Stimulated activated CD8-positive, alpha-beta memory T cell treated with anti-CD3 and anti-CD28 coated beads, Interleukin-7, amount 100 ng/mL, for 24 hours (primary cell): ENCODE data around the gene HBS1L.
"Not testable (repeated sequence)": the region's sequence is repeated elsewhere in the genome, so short reads cannot be mapped to it uniquely, and the experiment has no call there.

ENCODE experiments used
- DNase-seq: peaks from one replicate; pipeline ENCODE4 v3.0.0-alpha.2; 2020; ENCODE audit warnings: low read depth

The HBS1L gene

DNA sequence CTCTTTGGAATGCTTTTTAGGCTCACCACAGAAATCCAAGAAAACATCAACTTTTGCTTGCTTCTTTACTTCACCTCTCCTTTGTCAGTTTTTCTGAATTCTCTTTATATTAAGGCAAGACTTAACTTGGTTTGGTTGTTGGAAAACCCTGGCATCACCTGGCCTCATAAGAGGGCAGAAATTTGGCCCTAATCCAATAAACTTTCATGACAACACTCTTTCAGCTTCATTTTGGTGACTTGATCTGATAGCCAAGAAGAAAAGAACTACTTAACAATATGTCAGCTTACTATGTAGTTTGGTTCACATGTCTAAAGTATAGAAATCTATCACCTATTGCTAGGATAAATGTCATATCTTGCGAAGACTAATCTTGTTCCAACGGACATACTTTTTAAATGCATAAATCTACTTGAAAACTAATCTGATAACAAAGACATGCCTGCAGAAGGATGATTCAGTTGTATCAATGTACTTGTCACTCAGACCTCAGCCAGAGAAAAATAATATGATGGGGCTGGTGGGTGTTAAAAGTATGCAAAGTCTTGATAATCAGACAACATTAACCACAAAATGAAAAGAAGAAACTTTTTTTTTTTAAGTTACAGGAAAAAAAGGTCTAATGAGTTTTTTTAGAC, 19.3 kb upstream of the HBS1L start:
- no peak for DNase-seq

DNA sequence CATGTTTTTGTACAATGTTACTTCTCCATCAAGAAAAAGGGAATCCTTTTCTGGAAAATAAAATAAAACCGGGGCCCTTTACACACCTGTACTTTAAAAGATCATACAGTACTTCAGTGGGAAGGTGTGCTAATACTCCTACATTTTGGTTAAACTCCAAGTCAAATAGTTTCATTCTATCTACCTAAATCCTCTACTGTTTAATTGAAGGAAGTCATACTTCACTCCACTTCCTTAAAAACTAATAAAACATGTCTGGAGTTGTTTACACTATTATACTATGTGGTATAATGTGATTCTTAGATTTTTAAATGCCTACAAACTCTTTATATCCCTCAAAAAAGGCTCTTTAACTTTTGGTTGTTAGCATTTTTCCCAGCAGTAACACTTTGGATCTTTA, 18.6 kb upstream of the HBS1L start:
- DNase-seq = no peak

DNA sequence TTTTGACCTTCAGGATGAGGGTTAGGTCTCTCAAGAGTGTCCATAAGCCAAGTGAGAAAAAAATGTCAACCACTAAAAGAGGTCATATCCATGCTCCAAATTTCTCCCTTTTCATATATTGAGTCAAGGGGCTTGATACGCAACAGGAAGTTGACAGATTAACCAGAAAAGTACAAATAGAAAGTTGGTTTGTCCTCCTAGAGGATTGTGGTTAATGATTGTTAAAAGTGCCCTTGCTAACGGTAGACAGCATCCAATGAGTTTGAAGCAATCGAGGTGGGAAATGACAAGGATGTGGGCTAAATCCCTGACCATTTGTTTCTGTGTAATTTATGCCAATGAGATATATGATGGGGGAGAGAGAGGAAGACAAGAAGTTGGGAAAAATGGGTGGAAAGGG, 18.1 kb upstream of the HBS1L start:
- no peak for DNase-seq

DNA sequence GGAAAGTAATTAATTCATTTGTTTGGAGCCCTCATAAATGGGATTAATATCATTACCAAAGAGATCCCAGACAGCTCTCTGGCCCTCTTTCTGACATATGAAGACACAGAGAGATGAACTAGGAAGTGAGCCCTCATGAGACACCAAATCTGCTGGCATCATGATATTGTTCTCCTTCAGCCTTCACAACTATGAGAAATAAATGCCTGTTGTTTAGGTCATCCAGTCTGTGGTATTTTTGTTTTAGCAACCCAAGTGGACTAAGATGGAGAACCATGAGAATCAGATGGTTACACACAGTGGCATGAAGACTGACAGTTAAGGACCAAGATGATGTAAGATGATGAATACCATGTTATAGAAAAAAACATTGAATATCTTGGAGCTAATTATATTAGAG, 16.9 kb upstream of the HBS1L start:
- DNase-seq = no peak

DNA sequence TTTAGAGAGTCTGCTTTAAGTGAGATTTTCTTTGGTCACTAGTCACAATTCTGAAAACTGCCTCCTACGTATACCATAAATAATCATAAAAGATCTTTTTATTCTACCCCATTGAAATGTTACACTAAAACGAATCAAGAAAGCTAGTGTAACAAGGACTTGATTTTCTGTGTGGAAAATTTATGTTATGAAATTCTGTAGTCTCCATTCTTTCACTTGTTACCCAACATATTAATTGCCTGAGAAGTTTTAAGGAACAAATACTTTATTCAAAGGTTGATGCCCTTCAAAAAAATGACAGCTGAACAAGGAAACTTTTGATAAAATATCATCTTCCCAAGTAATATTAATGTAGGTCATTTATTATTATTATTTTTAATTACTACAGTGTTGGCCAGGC, 13.3 kb upstream of the HBS1L start:
- DNase-seq = no peak

DNA sequence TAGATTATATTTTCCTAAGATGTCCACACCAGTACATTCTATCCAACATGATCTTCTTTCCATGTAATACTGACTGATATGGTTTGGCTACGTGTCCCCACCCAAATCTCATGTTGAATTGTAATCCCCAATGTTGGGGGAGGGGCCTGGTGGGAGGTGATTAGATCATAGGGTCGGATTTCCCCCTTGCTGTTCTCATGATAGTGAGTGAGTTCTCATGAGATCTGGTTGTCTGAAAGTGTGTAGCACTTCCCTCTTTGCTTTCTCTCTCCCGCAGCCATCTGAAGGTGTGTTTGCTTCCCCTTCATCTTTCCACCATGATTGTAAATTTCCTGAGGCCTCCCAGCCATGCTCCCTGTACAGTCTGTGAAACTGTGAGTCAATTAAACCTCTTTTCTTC, 12.2 kb upstream of the HBS1L start:
- no peak for DNase-seq

DNA sequence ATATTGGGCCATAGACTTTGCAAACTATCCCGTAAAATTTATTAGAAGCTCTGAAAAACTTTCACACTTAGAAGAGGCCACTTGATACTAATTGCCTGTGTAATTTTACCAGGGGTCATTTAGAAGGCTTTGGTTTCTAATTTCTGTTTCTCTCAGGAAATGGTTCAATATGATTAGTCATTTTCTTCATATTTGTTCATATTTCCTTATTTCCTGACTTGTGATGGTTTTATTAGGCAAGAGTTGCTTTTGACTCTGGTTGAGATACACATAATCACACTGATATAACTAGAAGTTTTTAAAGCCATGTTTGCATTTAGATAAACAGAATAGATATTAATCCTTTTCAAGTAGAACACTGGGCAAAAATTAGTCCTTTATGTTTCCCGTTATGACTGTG, 11.8 kb upstream of the HBS1L start:
- no peak for DNase-seq

DNA sequence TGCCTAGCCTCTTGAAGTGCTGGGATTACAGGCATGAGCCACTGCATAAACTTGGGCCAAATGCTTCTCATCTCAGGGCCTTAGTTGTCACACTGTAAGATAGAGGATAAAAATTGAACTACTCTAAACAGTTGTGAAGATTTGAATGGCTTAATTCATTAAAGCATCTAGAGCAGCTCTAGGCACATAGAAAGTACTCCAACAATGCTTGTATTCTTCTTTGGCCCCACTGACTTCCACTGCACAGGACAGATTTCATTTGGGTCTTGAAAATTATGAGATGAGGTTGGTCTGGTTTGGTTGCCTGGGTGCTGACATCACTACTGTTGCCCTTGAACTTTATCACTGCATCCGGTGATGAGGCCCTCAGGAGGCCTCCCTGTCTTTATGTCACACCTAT, 10.0 kb upstream of the HBS1L start:
- DNase-seq = no peak

DNA sequence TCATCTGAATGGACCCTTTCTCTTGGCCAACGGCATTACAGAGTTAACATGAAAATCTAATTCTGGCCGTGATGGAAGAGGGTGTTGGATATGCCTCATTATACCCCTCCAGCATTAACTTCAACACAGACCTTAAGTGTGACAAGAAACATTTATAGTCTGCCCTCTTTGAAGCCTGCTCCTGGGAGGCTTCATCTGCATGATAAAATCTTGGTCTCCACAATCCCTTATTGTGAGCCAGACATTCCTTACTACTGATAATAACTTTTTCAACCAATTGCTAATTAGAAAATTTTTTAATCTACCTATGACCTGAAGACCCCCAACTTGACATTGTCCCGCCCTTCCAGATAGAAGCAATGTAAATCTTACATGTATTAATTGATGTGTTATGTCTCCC, 9.3 kb upstream of the HBS1L start:
- no peak for DNase-seq

DNA sequence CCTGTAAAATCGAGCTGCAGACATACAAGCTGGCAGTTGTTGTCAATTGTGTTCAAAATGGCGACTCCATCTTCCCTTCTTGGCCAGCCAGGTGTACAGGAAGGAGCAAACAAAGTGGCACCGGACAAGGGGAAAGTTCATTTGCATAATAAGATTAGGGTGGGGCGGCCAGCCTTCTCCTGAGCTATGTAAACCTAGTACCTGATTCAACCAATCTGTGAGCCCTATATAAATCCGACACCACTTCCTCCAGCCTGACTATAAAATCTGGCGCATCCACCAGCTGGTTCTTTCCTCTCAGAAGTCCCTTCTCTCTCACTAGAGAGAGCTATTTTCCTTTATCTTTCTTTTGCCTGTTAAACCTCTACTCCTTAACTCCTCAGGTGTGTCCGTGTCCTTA, 8.1 kb upstream of the HBS1L start:
- DNase-seq = no peak

DNA sequence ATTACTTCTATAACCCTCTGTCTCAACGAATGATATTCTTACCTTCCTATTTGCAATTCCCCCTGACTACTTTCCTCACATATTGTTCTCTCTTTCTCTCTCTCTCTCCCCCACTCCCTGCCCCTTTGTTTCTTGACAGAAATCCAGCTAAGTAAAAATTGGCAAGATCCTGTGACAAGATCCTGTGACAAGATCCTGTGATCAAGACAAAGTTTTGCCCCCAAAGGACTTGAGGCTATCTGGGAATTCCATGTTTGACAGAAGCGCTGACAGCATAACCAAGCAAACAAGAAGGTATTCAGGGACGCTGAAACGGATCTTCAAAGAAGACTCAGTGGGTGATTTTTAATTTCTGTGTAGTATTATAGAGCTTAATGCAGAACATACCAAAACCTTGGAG, 5.5 kb upstream of the HBS1L start:
- DNase-seq = no peak

DNA sequence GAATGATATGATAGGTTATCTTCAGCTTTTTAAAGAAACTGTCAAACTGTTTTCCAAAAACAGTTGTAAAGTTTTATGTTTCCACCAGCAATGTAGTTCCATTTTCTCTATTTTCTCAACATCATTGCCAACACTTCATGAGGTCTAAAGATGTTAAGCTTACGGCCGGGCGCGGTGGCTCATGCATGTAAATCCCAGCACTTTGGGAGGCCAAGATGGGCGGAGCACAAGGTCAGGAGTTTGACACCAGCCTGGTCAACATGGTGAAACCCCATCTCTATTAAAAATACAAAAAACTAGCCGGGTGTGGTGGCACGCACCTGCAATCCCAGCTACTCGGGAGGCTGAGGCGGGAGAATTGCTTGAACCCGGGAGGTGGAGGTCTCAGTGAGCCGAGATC, 3.7 kb upstream of the HBS1L start:
- not testable (repeated sequence) for DNase-seq

DNA sequence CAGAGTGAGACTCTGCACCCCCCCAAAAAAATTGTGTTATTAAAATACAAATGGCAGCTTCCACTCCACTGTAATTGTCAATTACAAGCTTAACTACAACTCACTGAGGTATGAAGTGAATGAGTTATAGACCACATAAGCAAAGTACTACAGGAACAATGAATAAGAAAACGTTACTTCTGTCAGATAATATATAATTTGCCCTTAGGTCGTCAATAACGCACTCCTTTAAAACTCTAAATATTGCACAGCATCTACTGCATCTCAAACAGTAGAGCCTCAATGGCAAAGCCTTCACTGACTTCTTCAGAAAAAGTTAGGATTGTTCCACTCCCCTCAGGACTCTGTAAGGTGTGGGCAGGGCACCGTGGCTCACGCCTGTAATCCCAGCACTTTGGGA, 2.0 kb upstream of the HBS1L start:
- no peak for DNase-seq

DNA sequence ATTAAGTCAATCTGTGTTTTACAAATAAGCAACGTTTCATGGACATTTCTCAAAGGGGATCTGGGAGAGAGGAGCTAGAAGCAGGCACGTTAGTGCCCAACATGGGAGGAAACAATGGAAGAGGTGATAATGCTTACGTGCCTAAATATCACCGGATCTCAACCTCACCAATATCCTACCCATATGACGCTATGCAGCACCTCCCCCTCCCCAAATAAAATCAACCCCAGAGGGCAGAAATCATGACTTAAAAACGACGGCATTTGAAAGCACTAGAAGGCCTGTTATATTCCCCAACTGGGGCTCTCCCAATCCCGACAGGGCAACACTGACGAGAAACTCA, 425 bp downstream of the HBS1L start:
- DNase-seq = no peak

DNA sequence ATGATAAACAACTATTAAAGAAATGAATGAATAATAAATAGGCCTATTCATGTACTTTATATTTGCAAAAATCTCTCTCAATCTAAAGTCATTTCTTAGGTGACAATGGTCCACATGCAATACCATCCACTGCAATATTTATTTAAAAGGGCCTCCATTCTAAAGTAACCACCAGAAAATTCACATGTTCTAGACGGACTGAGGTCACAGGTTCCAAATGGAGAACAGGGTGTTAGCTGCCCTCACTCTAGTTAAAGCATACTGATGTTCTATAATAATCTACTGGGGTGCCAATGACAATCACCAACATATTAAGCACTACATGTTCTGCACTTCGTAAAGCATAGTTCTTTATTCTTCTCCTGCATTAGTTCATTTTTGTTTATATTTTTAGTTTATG, 1.2 kb downstream of the HBS1L start:
- no peak for DNase-seq

DNA sequence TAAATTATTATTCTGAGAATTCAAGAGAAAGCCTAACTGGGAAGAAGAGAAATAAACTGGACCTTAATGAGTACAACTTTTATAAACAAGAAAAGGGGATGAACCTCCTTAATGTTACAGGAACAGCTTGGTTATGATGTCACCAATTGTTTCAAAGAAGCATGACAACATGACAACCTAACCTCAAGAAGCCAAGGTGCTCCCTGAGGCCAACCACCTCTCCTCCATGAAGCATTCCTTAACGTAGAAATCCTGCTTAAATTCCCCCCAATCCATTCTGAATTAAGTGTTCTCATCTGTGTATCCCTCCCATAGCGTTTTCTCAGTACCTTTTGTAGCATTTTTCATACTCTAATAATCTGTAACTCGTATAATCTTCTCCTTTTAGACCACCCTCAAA, 1.7 kb downstream of the HBS1L start:
- no peak for DNase-seq

DNA sequence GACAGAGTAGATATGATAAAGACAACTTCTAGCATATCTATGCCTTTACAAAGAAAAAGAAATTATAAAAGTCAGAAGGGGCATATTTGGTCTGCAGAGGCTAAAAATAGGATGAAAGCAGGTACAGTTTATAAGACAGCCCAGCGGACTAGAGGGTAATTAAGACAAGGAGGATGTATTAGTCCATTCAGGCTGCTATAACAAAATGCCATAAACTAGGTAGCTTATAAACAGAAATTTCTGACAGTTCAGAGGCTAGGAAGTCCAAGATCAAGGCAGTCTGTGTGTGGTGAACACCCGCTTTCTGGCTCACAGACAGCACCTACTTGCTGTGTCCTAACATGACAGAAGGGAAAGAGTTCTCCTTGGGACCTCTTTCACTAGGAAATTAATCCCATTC, 5.7 kb downstream of the HBS1L start:
- no peak for DNase-seq

DNA sequence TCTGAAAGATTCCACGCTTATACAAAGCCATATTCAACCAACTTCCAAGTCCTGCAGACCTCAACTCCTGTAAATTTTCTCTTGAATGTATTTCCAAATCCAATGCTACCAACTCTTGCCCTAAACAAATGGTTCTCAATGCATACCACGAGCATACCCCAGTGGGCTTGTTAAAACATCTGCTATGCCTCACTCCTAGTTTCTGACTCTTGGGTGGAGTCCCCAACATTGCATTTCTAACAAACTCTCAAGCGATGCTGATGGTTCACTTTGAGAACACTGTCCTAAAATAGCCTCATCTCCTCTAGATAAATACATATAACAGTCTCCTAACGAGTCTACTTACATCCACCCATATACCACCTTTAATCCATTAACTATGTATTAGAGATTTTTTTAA, 7.3 kb downstream of the HBS1L start:
- no peak for DNase-seq

DNA sequence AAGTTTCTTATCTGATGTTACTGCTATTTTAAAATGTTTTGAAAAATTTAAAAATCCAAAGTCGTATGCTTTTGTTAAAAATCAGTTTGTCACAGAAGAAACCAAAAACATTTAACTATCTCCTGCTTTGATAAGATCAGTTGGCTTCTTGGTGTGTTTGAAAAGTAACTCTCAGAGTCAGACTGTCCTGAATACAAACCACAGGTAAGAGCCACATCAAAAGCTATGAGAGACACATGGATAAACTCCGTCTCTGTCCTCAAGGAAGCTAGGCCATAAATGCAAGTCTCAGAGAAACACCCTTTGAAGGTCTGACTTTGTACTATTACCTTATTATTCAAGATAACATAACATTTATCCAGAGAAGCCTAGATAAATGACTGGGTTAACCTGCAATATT, 7.7 kb downstream of the HBS1L start:
- no peak for DNase-seq

DNA sequence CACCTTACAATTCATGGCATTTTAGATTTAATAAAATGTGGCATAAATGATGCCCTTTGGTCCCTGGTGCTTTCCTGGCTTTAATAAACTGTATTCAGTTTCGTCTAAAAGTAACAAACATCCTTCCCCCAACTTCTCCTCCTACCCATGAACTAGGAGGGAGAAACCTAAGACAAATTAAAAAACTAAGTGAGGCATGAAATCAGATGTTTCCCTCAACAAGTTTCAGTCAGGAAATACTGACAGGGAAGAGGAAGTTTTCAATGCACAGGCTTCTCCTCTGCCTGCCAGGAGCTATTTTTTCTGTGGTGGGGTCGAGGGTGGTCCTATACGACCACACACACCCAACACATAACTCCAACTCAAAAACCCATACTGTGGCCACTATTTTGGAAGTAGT, 10.0 kb downstream of the HBS1L start:
- DNase-seq = no peak

DNA sequence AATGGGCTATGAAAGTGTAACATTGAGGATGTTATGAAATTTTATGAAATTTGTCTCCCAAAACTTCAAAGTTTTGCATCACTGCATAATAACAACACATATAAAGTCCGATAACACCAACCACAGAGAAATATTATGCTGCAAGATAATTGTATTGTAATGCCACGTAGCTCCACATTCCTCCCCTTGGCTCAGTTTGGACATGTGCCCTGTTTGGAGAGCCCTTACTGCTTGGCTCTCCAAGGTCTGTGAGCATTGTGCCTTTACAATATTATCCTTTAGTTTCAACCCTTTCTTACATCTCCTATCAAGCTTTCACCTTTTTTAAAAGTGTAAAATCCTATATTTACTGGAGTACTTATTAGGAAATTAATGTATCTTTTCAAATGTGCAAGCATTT, 10.8 kb downstream of the HBS1L start:
- no peak for DNase-seq

DNA sequence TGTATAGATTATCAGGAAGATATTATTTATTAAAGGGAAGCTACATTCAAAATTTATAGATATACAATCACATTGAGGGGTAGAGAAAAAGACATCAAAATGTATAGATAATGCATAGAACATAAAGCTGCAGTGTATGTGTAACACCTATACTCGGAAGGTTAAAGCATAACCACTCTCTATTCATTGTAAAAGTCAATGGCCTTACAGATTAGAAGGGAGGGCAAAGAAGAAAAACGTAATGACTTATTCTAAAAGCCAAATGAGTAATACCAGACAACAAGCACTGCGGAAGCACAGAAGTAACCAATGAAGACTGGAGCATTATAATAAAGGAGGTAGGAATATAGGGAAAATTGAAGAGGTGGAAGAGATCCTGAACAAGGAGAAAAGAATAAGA, 11.3 kb downstream of the HBS1L start:
- no peak for DNase-seq

DNA sequence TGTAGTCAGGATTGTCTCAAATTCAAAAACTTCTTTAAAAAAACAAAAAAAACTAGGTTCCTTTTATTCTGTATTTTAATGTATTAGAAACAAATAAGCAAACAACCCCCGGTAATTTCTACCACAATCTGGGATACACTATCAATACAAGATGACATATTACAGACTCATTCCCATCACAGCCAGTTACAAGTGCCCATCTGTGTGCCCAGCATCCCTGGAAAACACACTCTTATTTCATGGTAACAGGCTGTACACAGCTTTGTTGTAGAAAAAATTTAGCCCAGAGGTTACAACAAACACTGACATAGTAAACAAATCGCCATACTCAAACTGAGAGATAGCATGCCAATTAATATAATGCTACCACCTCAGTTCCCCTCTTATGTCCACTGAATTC, 16.3 kb downstream of the HBS1L start:
- DNase-seq = no peak

DNA sequence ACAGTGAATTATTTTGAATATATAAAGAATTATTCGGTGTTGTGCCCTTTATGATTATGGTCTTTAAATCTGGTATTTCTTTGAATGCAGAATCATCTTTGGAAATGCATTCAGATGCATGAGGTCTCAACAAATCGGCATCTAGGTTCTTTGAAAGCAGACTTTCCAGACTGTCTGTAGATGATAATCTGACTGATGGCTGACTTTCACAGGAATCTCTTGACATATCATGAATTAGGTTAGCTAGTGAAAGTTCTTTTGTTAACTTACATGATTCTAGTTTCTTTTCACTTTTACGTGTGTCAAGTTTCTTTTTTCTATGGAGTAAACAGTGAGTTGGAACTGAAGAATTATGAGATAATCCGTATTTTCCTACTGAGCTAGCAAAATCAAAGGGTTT, 17.1 kb downstream of the HBS1L start:
- no peak for DNase-seq

DNA sequence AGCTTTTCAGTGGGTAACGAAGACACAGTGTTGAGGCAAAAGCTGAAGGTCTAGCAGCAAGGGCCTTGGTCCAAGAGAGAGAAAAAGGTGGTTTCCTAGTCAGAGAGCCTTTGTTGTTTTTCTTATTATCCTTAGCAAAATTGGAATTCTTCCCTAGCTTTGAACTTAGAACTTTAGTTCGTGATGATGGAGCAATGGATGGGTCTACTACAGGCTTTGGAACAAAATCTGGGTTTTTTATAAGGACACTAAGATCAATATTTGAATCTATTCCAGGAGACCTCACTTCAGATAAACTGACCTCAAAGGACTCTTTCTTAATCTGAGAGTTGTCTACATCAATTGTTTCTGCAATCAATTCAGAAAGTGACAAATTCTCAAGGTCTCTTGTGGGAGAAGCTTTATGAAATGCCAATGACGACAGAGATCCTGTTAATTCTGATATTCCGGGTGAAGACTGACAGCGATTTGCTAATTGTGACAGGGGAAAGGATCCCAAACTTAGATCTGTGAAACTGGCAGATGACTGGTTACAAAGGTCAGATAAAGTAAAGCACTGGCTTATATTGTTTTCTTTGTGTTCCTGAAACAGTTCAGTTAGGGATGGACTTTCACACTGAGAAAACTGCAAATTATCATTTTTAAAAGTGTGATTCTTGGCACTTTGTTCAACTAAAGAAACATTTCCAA, 17.7 kb downstream of the HBS1L start:
- DNase-seq = no peak
